GM12878 (cell line): Measurements from ENCODE around the gene DOCK2. TPM values are rescaled to one million over a fixed set of nuclear protein-coding genes. Genes with fewer than 3 reads are reported as not detected.
A peak's percentile ranks its signal among the peaks of the same experiment; 100 is the strongest.

Experiments used
- ATAC-seq: fragments of 200-7000 bp; cut with Tn5 transposase; 3 replicates; pipeline ENCODE4 v1.9.1; 2020; ENCODE audit warnings: mild to moderate bottlenecking, moderate library complexity
- BruUV-seq: library from RNA; stranded (reverse); fragments of 400-500 nt; replicated peaks from 2 replicates; lab custom pipeline; 2021; lab: Mats Ljungman, UMichigan
- CTCF ChIA-PET: fragments of 300-600 bp; sonication (Branson Sonifier 250); formaldehyde crosslinking; extraction: SDS; loops from one replicate; lab custom pipeline; 2021; ENCODE audit warnings: inconsistent platforms; lab: Yijun Ruan, JAX
- POLR2A ChIA-PET: fragments of 350-600 bp; formaldehyde crosslinking; extraction: SDS; loops from one replicate; lab custom pipeline; 2021; ENCODE audit warnings: inconsistent platforms; lab: Charles Lee
- RAD21 ChIA-PET: fragments of 300-600 bp; sonication (Branson Sonifier 250); formaldehyde crosslinking; loops from one replicate; lab custom pipeline; 2023; ENCODE audit warnings: antibody characterized with exemption; ENCODE audit not compliant: unreplicated experiment; lab: Charles Lee
- SMC1A ChIA-PET: fragments of 300-600 bp; sonication (Branson Sonifier 250); formaldehyde crosslinking; loops from one replicate; lab custom pipeline; 2023; ENCODE audit not compliant: unreplicated experiment, uncharacterized antibody; lab: Charles Lee
- DNase-seq: peaks from one replicate; pipeline ENCODE4 v3.0.0-alpha.2; 2011; ENCODE audit warnings: low read depth, low spot score
- FAIRE-seq: peaks from 3 replicates; lab custom pipeline; 2011; peaks lifted over from hg19 to GRCh38; lab: Jason Lieb, UNC
- H2AFZ ChIP-seq: 2 replicates; pipeline ENCODE4 v1.6.0; 2011; ENCODE audit warnings: low read depth, low read length, control low read depth; ENCODE audit not compliant: control insufficient read depth
- H3K27ac ChIP-seq: 2 replicates; pipeline ENCODE4 v1.5.1; 2011; ENCODE audit warnings: control low read depth; ENCODE audit not compliant: control insufficient read depth, insufficient read depth
- H3K27me3 ChIP-seq, 2 experiments: replicated peaks in 1 of 2; 2 replicates each; pipeline versions ENCODE4 v1.6.0 to v1.6.1; 2011; ENCODE audit warnings: low read length in 1 of 2; ENCODE audit not compliant: control insufficient read depth in 2 of 2, insufficient read depth in 2 of 2
- H3K36me3 ChIP-seq, 2 experiments: 2 replicates each; pipeline ENCODE4 v1.5.1; 2011; ENCODE audit warnings: low read length in 1 of 2; ENCODE audit not compliant: control insufficient read depth in 2 of 2, insufficient read depth in 2 of 2
- H3K4me1 ChIP-seq: 2 replicates; pipeline ENCODE4 v1.6.1; 2011; ENCODE audit warnings: mild to moderate bottlenecking, low read length, moderate library complexity, mixed read lengths; ENCODE audit not compliant: control insufficient read depth, insufficient read depth
- H3K4me2 ChIP-seq: 2 replicates; pipeline ENCODE4 v1.6.0; 2011; ENCODE audit warnings: control low read depth; ENCODE audit not compliant: control insufficient read depth, insufficient read depth
- H3K4me3 ChIP-seq: fragments of 200-600 bp; sonication (generic); 2 replicates; pipeline ENCODE4 v1.5.1; 2016
- H3K79me2 ChIP-seq: 2 replicates; pipeline ENCODE4 v1.6.0; 2011; ENCODE audit warnings: low read length; ENCODE audit not compliant: control insufficient read depth, insufficient read depth
- H3K9ac ChIP-seq: 2 replicates; pipeline ENCODE4 v1.8.0; 2011; ENCODE audit warnings: low read length, control low read depth, mixed read lengths; ENCODE audit not compliant: control insufficient read depth, insufficient read depth
- H3K9me3 ChIP-seq: replicated peaks from 3 replicates; pipeline ENCODE4 v1.5.1; 2011; ENCODE audit warnings: mild to moderate bottlenecking, low read length; ENCODE audit not compliant: control insufficient read depth, insufficient read depth
- H4K20me1 ChIP-seq: 2 replicates; pipeline ENCODE4 v1.6.0; 2011; ENCODE audit not compliant: control insufficient read depth, insufficient read depth
- ATF7 ChIP-seq: fragments of 450-650 bp; IDR thresholded peaks from 2 replicates; pipeline ENCODE4 v1.6.1; 2016; ENCODE audit warnings: low read depth, mild to moderate bottlenecking
- CHD1 ChIP-seq: IDR thresholded peaks from 2 replicates; pipeline ENCODE4 v1.6.1; 2012; ENCODE audit warnings: low read depth, low read length, improper control_type of control experiment
- E2F4 ChIP-seq: IDR thresholded peaks from 2 replicates; pipeline ENCODE4 v1.6.1; 2012; ENCODE audit warnings: low read depth, low read length, improper control_type of control experiment
- HDGF ChIP-seq: fragments of 450-650 bp; IDR thresholded peaks from 2 replicates; pipeline ENCODE4 v1.6.1; 2016; ENCODE audit warnings: antibody characterized with exemption
- NFYB ChIP-seq: IDR thresholded peaks from 2 replicates; pipeline ENCODE4 v1.6.1; 2011; ENCODE audit warnings: low read depth, mild to moderate bottlenecking, low read length, improper control_type of control experiment, moderate library complexity; ENCODE audit not compliant: insufficient read depth
- POLR2AphosphoS2 ChIP-seq: IDR thresholded peaks from 2 replicates; pipeline ENCODE4 v1.6.1; 2011; ENCODE audit warnings: low read depth, mild to moderate bottlenecking, low read length, improper control_type of control experiment, moderate library complexity
- POLR2AphosphoS5 ChIP-seq: IDR thresholded peaks from 2 replicates; pipeline ENCODE4 v1.6.1; 2011; ENCODE audit warnings: mild to moderate bottlenecking, low read length, inconsistent platforms
- SMAD5 ChIP-seq: IDR thresholded peaks from 2 replicates; pipeline ENCODE4 v1.6.1; 2016; ENCODE audit warnings: antibody characterized with exemption, low read depth
- SP1 ChIP-seq: IDR thresholded peaks from one replicate; pipeline ENCODE4 v1.6.1; 2011; ENCODE audit warnings: low read depth, low read length
- SPI1 ChIP-seq: IDR thresholded peaks from 2 replicates; pipeline ENCODE4 v1.6.1; 2011; ENCODE audit warnings: low read depth, mild to moderate bottlenecking, low read length, moderate library complexity, borderline replicate concordance; ENCODE audit not compliant: insufficient read depth
- STAT3 ChIP-seq: IDR thresholded peaks from 2 replicates; pipeline ENCODE4 v1.6.1; 2011; ENCODE audit warnings: low read depth, low read length, improper control_type of control experiment
- YY1 ChIP-seq: IDR thresholded peaks from 2 replicates; pipeline ENCODE4 v1.6.1; 2011; ENCODE audit warnings: low read depth, mild to moderate bottlenecking, low read length
- ZBTB33 ChIP-seq: fragments of 450-650 bp; IDR thresholded peaks from 2 replicates; pipeline ENCODE4 v1.6.1; 2017; ENCODE audit warnings: mild to moderate bottlenecking
- ZNF687 ChIP-seq: fragments of 450-650 bp; IDR thresholded peaks from 2 replicates; pipeline ENCODE4 v1.6.1; 2017; ENCODE audit warnings: mild to moderate bottlenecking, moderate library complexity
- WGBS: methylation state at CpG from one replicate; pipeline ENCODE4 v1.1.6; 2016; ENCODE audit warnings: low lambda C conversion rate; ENCODE audit not compliant: insufficient replicate concordance, insufficient coverage; ENCODE audit errors: missing lambda C conversion rate; 5-methylcytosine and 5-hydroxymethylcytosine counted together
- in situ Hi-C: fragments of 300-500 bp; cut with MboI; formaldehyde crosslinking; loops from 9 replicates; pipeline ENCODE4 v1.14.3; 2018; ENCODE audit warnings: mixed read lengths
- intact Hi-C: fragments of 100-400 bp; cut with micrococcal nuclease; formaldehyde crosslinking; loops from one replicate; pipeline ENCODE4 v1.14.2; 2022; ENCODE audit not compliant: unreplicated experiment
- polyA plus RNA-seq, 11 experiments: library from polyadenylated mRNA; depleted of rRNA in 4 of 11; unstranded in 6 of 11; stranded (reverse) in 5 of 11; fragments of >200 nt; fragmentation: Nextera tagmentation in 4 of 11; fragmentation: Illumina TruSeq in 1 of 11; extraction: Ambion mirVana in 4 of 11; extraction: Trizol in 1 of 11; gene quantifications; 1 replicate in 1 of 11; 2 replicates in 10 of 11; pipeline versions ENCODE4 v1.2.1 to v1.2.3, GENCODE V29; 2011 to 2016; ENCODE audit warnings: inconsistent platforms in 2 of 11, missing spikeins in 2 of 11, low read depth in 1 of 11
- total RNA-seq, 4 experiments: library from RNA; depleted of rRNA in 3 of 4; stranded (reverse); fragments of >200 nt in 3 of 4; fragmentation: Illumina TruSeq in 1 of 4; extraction: Trizol in 1 of 4; gene quantifications; 2 replicates each; pipeline versions ENCODE4 v1.2.1 to v1.2.3, GENCODE V29; 2013 to 2021

The DOCK2 gene
- total and polyA plus RNA-seq, 10 of the 15 experiments (the other 5 are each of a cell fraction or from before 2014, with no cell fraction given) = 34.2 to 192 (median 118) TPM

GRCh38 chr5:169876386-169876785, 239.3 kb downstream of the DOCK2 start (continued):
- TF ChIP-seq YY1 (no peak), ZBTB33 (no peak), E2F4 (no peak), STAT3 (no peak), HDGF (no peak), POLR2AphosphoS2 (no peak), SP1 (no peak), CHD1 (no peak)

- H4K20me1 ChIP-seq = no peaks in the 10 kb centered on the region
- DNase-seq = no peak
- in situ Hi-C loops = no loop called here
- POLR2A ChIA-PET = no interaction called here
- peaks cover 6 to 12% of the 10 kb centered on the region in 2 experiments for H3K36me3 ChIP-seq
- H3K79me2 ChIP-seq = no peaks in the 10 kb centered on the region; the same call in 1 of the 2 replicates
- CTCF ChIA-PET = no interaction called here
- peak; percentile 69 for ATAC-seq
- no TSS peak for BruUV-seq
- SMC1A ChIA-PET = interaction anchor here (0.8 to 0.9 kb wide), 2 partner anchors 11 to 108 kb away, joined by 3 read pairs; no protein-coding TSS in a partner anchor
- 0 out of 2 replicates have a peak overlapping the region, but pooled peaks have one; percentile 24 for H3K27ac ChIP-seq
- H3K27me3 ChIP-seq = no peaks in the 10 kb centered on the region
- 70% methylated on average over 4 of the region's 4 CpGs for WGBS
- H3K4me3 ChIP-seq = no peak overlapping the region
- H3K4me2 ChIP-seq = no peak overlapping the region
- FAIRE-seq = no peak
- no peak overlapping the region; the same call in 1 of the 2 replicates for H2AFZ ChIP-seq
- intact Hi-C loops = no loop called here
- H3K9me3 ChIP-seq = no peaks in the 10 kb centered on the region
- RAD21 ChIA-PET = no interaction called here
- no peaks in the 10 kb centered on the region; the same call in 1 of the 2 replicates for H3K4me1 ChIP-seq
- peak; percentile 29; the same call in 1 of the 2 replicates for TF ChIP-seq ATF7
- TF ChIP-seq NFYB = no peak
- TF ChIP-seq SMAD5 = no peak
- peak; percentile 51; the same call in 1 of the 2 replicates for TF ChIP-seq ZNF687
- no peak for TF ChIP-seq POLR2AphosphoS5
- TF ChIP-seq SPI1 = peak; percentile 53; the same call in 1 of the 2 replicates
- no peak overlapping the region; the same call in 1 of the 2 replicates for H3K9ac ChIP-seq
Measured at GRCh38 chr5:169880012-169880663, 243.1 kb downstream of the DOCK2 start.
